C4-2B (cell line): ENCODE results near the gene SLC8A1.

Experiments used
- H3K27ac ChIP-seq: fragments of 450-650 bp; 2 replicates; pipeline ENCODE4 v1.5.1; 2017
- ZFX ChIP-seq: fragments of 450-650 bp; IDR thresholded peaks from 2 replicates; pipeline ENCODE4 v1.6.1; 2017
- TF ChIP-seq, protein P1 (sequence below): fragments of 450-650 bp; conservative IDR thresholded peaks from 2 replicates; pipeline ENCODE4 v1.5.1; 2017; ENCODE audit warnings: mild to moderate bottlenecking

Gene SLC8A1

DNA sequence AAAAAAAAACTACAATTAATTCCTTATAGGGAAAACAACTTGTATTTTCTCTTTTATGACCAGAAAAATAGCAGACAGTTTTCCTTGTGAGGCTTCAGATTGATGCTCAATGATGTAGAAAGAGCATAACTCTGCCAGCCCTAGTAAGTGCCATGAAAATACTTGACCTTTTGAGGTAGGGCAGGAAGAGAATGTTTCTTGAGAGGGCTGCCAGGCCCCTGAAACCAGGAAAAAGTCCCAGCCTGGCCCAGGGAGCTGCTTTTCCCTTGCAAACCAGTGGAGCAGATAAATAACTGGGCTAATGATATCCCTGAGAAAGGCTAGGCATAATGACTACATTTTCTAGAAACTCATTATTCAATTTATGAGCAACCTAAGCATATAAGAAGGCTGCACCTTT lies 126.8 kb downstream of the SLC8A1 start:
- TF ChIP-seq, protein P1, sequence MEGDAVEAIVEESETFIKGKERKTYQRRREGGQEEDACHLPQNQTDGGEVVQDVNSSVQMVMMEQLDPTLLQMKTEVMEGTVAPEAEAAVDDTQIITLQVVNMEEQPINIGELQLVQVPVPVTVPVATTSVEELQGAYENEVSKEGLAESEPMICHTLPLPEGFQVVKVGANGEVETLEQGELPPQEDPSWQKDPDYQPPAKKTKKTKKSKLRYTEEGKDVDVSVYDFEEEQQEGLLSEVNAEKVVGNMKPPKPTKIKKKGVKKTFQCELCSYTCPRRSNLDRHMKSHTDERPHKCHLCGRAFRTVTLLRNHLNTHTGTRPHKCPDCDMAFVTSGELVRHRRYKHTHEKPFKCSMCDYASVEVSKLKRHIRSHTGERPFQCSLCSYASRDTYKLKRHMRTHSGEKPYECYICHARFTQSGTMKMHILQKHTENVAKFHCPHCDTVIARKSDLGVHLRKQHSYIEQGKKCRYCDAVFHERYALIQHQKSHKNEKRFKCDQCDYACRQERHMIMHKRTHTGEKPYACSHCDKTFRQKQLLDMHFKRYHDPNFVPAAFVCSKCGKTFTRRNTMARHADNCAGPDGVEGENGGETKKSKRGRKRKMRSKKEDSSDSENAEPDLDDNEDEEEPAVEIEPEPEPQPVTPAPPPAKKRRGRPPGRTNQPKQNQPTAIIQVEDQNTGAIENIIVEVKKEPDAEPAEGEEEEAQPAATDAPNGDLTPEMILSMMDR, result no peak
- TF ChIP-seq ZFX, result no peak
- no peak overlapping the region for H3K27ac ChIP-seq

DNA sequence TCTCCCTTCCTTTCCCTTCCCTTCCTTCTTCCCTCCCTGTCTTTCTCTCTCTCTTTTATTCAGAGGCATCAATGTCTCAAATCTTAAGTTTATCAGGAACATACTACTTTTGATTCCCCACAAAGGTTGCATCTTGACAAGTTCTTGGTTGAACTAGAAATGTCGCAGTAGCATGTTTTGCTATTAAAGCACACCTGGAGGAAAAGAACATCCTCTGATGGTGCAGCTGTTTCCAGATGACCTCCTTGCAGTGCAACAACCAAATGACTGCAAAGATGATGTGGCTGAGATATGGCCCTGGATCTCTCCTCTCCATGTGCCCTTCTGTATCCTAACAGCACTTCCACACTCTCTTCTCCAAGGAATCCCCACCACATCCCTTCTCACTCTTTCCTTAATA lies 127.2 kb downstream of the SLC8A1 start:
- H3K27ac ChIP-seq, result no peak overlapping the region
- TF ChIP-seq, protein P1, result no peak
- no peak for TF ChIP-seq ZFX

DNA sequence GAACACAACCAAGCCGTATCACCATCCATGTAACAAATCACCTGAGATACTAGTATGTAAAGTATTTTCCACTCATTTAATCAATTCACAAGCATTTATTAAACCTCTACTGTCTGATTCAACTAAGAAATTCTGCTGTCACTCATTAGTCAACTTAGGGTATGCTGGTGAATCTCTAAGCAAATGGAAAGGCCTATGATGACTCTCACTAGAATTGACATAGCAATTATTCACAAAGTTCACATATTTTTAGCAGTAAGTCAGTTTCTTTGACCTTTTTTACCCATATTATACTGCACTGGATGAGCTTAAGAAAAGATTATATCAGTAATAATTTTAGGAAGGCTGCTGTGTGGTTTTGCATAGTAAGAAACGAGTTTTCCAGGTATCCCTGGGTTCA lies 130.1 kb downstream of the SLC8A1 start:
- TF ChIP-seq ZFX, result no peak
- TF ChIP-seq, protein P1, result no peak
- no peak overlapping the region for H3K27ac ChIP-seq

DNA sequence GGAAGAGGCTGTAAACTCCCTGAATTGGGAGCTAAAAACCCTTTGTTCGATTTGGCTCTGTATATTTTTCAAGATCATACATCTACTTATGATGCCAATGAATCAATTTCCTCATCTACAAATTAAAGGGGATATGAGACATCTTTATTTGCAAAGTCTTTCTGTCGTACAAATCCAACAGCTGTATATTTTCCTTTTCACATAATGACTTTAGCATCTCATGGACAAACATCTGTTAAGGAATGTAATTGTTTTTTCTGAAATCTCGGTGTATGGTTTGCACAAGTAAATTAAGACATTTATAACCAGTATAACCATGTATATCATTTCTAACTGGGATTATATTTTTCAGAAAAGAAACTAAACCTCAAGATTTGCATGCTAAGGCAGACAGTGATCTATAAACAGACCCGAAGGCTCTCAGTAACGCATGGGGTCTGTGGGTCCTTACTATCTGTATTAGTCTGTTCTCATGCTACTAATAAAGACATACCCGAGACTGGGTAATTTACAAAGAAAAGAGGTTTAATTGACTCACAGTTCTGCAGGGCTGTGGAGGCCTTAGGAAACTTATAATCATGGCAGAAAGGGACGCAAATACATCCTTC lies 130.8 kb downstream of the SLC8A1 start:
- no peak for TF ChIP-seq ZFX
- TF ChIP-seq, protein P1, result no peak
- H3K27ac ChIP-seq, result no peak overlapping the region

DNA sequence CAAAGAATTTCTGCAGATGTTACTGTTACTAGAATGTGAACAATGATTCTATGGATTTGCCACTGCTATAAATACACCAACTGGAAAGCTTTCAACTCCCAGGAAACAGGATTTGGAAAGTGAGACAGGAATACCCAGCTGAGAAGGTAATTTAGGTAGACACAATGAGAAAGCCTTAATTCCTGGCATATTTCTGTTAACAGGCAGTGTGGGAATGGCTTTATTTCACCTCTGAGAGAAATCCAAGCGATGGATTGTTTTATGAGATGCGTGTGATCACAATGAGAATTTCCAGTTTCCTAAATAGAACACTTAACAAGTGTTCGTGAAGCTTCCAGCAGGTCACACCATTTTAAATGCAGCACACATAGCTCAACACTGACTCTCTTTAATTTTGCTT lies 133.0 kb downstream of the SLC8A1 start:
- H3K27ac ChIP-seq, result no peak overlapping the region
- TF ChIP-seq, protein P1, result no peak
- TF ChIP-seq ZFX, result no peak

DNA sequence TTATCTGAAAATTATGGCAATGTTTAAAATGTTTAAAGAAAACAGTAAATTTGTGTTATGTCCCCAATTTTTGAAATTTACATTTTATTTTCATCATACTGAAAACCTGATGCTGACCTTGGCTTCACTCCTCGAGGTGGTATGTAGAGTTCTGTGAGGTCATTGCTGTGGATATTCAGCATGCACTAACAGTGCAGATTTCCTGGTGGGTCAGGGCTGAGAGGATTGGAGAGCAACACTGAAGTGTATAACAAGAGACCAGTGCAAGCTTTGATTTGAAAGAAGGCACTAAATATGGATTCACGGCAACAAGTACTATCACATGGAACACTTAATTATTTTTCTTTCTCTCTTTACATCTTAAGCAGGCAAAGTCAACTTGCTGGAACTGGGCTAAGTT lies 134.1 kb downstream of the SLC8A1 start:
- no peak overlapping the region for H3K27ac ChIP-seq
- no peak for TF ChIP-seq ZFX
- TF ChIP-seq, protein P1, result no peak

DNA sequence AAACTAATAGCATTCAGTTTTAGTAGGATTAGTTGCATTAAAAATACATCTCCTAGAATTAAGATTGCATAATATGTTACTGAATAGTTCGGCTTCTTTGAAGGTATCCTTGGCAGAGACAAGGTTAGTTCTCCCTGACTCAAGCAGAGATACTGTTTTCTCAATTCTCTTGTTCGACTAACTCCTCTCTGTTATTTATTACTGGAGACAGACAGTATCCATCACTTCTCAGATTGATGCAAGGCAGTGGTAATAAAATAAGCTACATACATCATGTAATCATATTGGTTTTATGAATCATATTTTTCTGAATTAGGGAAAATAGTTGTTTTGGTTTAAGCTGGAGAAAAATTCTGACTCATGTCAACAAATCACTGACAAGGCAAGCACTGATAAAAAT lies 134.8 kb downstream of the SLC8A1 start:
- H3K27ac ChIP-seq, result no peak overlapping the region
- TF ChIP-seq, protein P1, result no peak
- no peak for TF ChIP-seq ZFX
